A673 (cell line): ENCODE data around the gene OR1E1.

ENCODE experiments used
- CTCF ChIP-seq: fragments of 300-800, 200-600 bp; sonication (generic); conservative IDR thresholded peaks from 2 replicates; pipeline ENCODE4 v1.5.1; 2017; ENCODE audit warnings: low read depth, mild to moderate bottlenecking, antibody characterized with exemption, low read length, moderate library complexity, mixed read lengths
- EZH2 ChIP-seq: fragments of 200-600 bp; sonication (generic); IDR thresholded peaks from 2 replicates; pipeline ENCODE4 v1.6.1; 2017; ENCODE audit warnings: borderline replicate concordance, low read depth, mild to moderate bottlenecking, mixed read lengths, antibody characterized with exemption, low read length; ENCODE audit not compliant: poor library complexity, severe bottlenecking

- TF ChIP-seq EZH2 (no peak), CTCF (no peak)
Measured at GRCh38 chr17:3389791-3390190, 8.4 kb downstream of the OR1E1 start.
